H9 (cell line): ENCODE data around the gene NANOG. TPM values are rescaled to one million over a fixed set of nuclear protein-coding genes. Genes with fewer than 3 reads are reported as not detected.

Experiments used
- DNase-seq: peaks from one replicate; pipeline ENCODE4 v3.0.0-alpha.2; 2017
- H2AFZ ChIP-seq: one replicate; pipeline ENCODE4 v1.6.1; 2013; ENCODE audit warnings: mild to moderate bottlenecking, low read length, control low read depth, moderate library complexity
- H2AK5ac ChIP-seq: 2 replicates; pipeline ENCODE4 v1.6.1; 2013; ENCODE audit warnings: low read length, control low read depth, mixed read lengths; ENCODE audit not compliant: insufficient read length
- H2BK120ac ChIP-seq: one replicate; pipeline ENCODE4 v1.6.1; 2013; ENCODE audit warnings: low read depth, mild to moderate bottlenecking, low read length, control low read depth, inconsistent platforms; ENCODE audit not compliant: poor library complexity, severe bottlenecking
- H2BK12ac ChIP-seq: 2 replicates; pipeline ENCODE4 v1.6.1; 2013; ENCODE audit warnings: low read length, control low read depth, mixed read lengths, low read depth; ENCODE audit not compliant: insufficient read length
- H2BK15ac ChIP-seq: 2 replicates; pipeline ENCODE4 v1.6.1; 2013; ENCODE audit warnings: low read depth, low read length, control low read depth
- H2BK20ac ChIP-seq: one replicate; pipeline ENCODE4 v1.6.1; 2013; ENCODE audit warnings: low read depth, mild to moderate bottlenecking, low read length, control low read depth, inconsistent platforms; ENCODE audit not compliant: poor library complexity, severe bottlenecking
- H2BK5ac ChIP-seq: 2 replicates; pipeline ENCODE4 v1.6.1; 2013; ENCODE audit warnings: low read length, control low read depth, mixed read lengths; ENCODE audit not compliant: insufficient read length
- H3K14ac ChIP-seq: 2 replicates; pipeline ENCODE4 v1.6.1; 2013; ENCODE audit warnings: low read length, control low read depth; ENCODE audit not compliant: insufficient read depth
- H3K18ac ChIP-seq: 2 replicates; pipeline ENCODE4 v1.6.1; 2013; ENCODE audit warnings: low read depth, mild to moderate bottlenecking, mixed read lengths, low read length, control low read depth; ENCODE audit not compliant: insufficient read length
- H3K23ac ChIP-seq: 2 replicates; pipeline ENCODE4 v1.6.1; 2013; ENCODE audit warnings: low read length, control low read depth, mixed read lengths, low read depth; ENCODE audit not compliant: insufficient read length
- H3K23me2 ChIP-seq: 2 replicates; pipeline ENCODE4 v1.6.1; 2013; ENCODE audit warnings: low read depth, mild to moderate bottlenecking, mixed read lengths, low read length, control low read depth; ENCODE audit not compliant: insufficient read length, poor library complexity, severe bottlenecking
- H3K27ac ChIP-seq: 2 replicates; pipeline ENCODE4 v1.5.1; 2013; ENCODE audit warnings: low read length, control low read depth, mixed read lengths, low read depth; ENCODE audit not compliant: insufficient read length
- H3K27me3 ChIP-seq: 2 replicates; pipeline ENCODE4 v1.6.1; 2013; ENCODE audit warnings: low read length, control low read depth, inconsistent platforms; ENCODE audit not compliant: insufficient read depth
- H3K4ac ChIP-seq: 2 replicates; pipeline ENCODE4 v1.6.1; 2013; ENCODE audit warnings: low read depth, mild to moderate bottlenecking, control low read depth, inconsistent platforms, low read length, moderate library complexity
- H3K4me1 ChIP-seq: 2 replicates; pipeline ENCODE4 v1.6.1; 2013; ENCODE audit warnings: low read length, control low read depth, inconsistent platforms; ENCODE audit not compliant: insufficient read depth
- H3K4me2 ChIP-seq: 2 replicates; pipeline ENCODE4 v1.6.1; 2013; ENCODE audit warnings: low read length, control low read depth, mixed read lengths; ENCODE audit not compliant: insufficient read length, insufficient read depth
- H3K56ac ChIP-seq: 2 replicates; pipeline ENCODE4 v1.6.1; 2013; ENCODE audit warnings: low read depth, mild to moderate bottlenecking, mixed read lengths, low read length, control low read depth; ENCODE audit not compliant: insufficient read length
- H3K79me1 ChIP-seq: 2 replicates; pipeline ENCODE4 v1.6.1; 2013; ENCODE audit warnings: low read depth, mild to moderate bottlenecking, moderate library complexity, low read length, control low read depth, inconsistent platforms; ENCODE audit not compliant: insufficient read depth, poor library complexity, severe bottlenecking
- H3K79me2 ChIP-seq: 2 replicates; pipeline ENCODE4 v1.6.1; 2013; ENCODE audit warnings: low read length, control low read depth, inconsistent platforms; ENCODE audit not compliant: insufficient read depth
- H3K9ac ChIP-seq: 2 replicates; pipeline ENCODE4 v1.6.1; 2013; ENCODE audit warnings: low read length, control low read depth, mixed read lengths; ENCODE audit not compliant: insufficient read length; ENCODE audit errors: extremely low read depth
- H3K9me3 ChIP-seq: one replicate; pipeline ENCODE4 v1.6.1; 2013; ENCODE audit warnings: low read depth, low read length, inconsistent platforms; ENCODE audit not compliant: control insufficient read depth
- H3T11ph ChIP-seq: one replicate; pipeline ENCODE4 v1.6.1; 2013; ENCODE audit warnings: mild to moderate bottlenecking, low read length, control low read depth, inconsistent platforms
- H4K20me1 ChIP-seq: one replicate; pipeline ENCODE4 v1.6.1; 2013; ENCODE audit not compliant: control insufficient read depth, insufficient read length, insufficient read depth
- H4K5ac ChIP-seq: 2 replicates; pipeline ENCODE4 v1.6.1; 2013; ENCODE audit warnings: low read depth, mild to moderate bottlenecking, mixed read lengths, low read length, control low read depth; ENCODE audit not compliant: insufficient read length
- H4K8ac ChIP-seq: replicated peaks from 2 replicates; pipeline ENCODE4 v1.6.1; 2013; ENCODE audit warnings: low read length, control low read depth, mixed read lengths, low read depth; ENCODE audit not compliant: insufficient read length
- H4K91ac ChIP-seq: 2 replicates; pipeline ENCODE4 v1.6.1; 2013; ENCODE audit warnings: low read depth, mild to moderate bottlenecking, moderate library complexity, mixed read lengths, low read length, control low read depth; ENCODE audit not compliant: insufficient read length
- H3K27ac Mint-ChIP-seq, 3 experiments: 2 replicates in 2 of 3; 3 replicates in 1 of 3; pipeline ENCODE4 v1.8.0; 2020 to 2021; ENCODE audit warnings: mixed read lengths in 3 of 3, mild to moderate bottlenecking in 1 of 3, moderate library complexity in 1 of 3
- H3K27me3 Mint-ChIP-seq: 2 replicates; pipeline ENCODE4 v1.8.0; 2021; ENCODE audit warnings: low read depth, mild to moderate bottlenecking, moderate library complexity, mixed read lengths
- H3K36me3 Mint-ChIP-seq, 3 experiments: 2 replicates in 2 of 3; 3 replicates in 1 of 3; pipeline ENCODE4 v1.8.0; 2020 to 2021; ENCODE audit warnings: low read depth in 3 of 3, mixed read lengths in 3 of 3; ENCODE audit not compliant: insufficient read depth in 1 of 3
- H3K4me1 Mint-ChIP-seq, 2 experiments: 2 replicates each; pipeline ENCODE4 v1.8.0; 2020; ENCODE audit warnings: mixed read lengths in 2 of 2
- H3K4me3 Mint-ChIP-seq, 2 experiments: 2 replicates in 1 of 2; 3 replicates in 1 of 2; pipeline ENCODE4 v1.8.0; 2020 to 2021; ENCODE audit warnings: mild to moderate bottlenecking in 2 of 2, mixed read lengths in 2 of 2, moderate library complexity in 1 of 2
- H3K9me3 Mint-ChIP-seq, 2 experiments: 2 replicates in 1 of 2; 3 replicates in 1 of 2; pipeline ENCODE4 v1.8.0; 2020; ENCODE audit warnings: mild to moderate bottlenecking in 2 of 2, mixed read lengths in 2 of 2, moderate library complexity in 1 of 2
- WGBS: extraction: QIAGEN DNeasy Blood & Tissue Kit; methylation state at CpG from one replicate; pipeline ENCODE4 v1.1.7; 2013; ENCODE audit warnings: missing lambda C conversion rate, low lambda C conversion rate, mixed read lengths; ENCODE audit not compliant: insufficient read length; ENCODE audit errors: extremely low coverage; 5-methylcytosine and 5-hydroxymethylcytosine counted together
- total RNA-seq: library from RNA; stranded (reverse); gene quantifications from 2 replicates; pipeline ENCODE4 v1.2.1, GENCODE V29; 2021
- TF ChIP-seq, protein P1 (sequence below): fragments of 200-600 bp; sonication (generic); conservative IDR thresholded peaks from 3 replicates; pipeline ENCODE4 v1.8.0; 2021; ENCODE audit warnings: antibody characterized with exemption, mild to moderate bottlenecking

The NANOG gene
- total RNA-seq, 1 experiment from 2014 or later, result 199 TPM

DNA sequence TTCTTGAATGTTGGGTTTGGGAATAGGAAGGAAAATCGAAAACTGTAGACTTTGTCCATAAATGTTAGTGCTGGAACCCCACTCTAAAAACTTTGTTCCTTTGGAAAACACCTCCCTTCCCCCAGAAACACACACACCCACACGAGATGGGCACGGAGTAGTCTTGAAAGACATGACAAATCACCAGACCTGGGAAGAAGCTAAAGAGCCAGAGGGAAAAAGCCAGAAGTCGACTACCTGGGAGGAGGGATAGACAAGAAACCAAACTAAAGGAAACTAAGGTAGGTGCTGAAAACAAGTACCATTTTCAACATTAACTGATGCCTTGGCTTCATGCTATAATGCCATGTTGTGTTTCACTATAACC is 925 bp upstream of the NANOG start:
- Histone ChIP-seq H3K9ac (peak overlapping the region; percentile 60), H3K4me2 (peak overlapping the region; percentile 41)
- H3K27ac Mint-ChIP-seq, result peak overlapping the region; percentile 80 to 99 (median 99)

More for the DNA sequence above, 925 bp upstream of the NANOG start:
- H3K23me2 ChIP-seq, result peaks cover 8% of the 10 kb centered on the region
- no peak overlapping the region for H2BK120ac ChIP-seq
- no peaks in the 10 kb centered on the region; the same call in 1 of the 2 replicates for H3K4me1 ChIP-seq
- H2BK20ac ChIP-seq, result no peak overlapping the region
- no peak overlapping the region for H2AFZ ChIP-seq
- peaks cover 55 to 75% of the 10 kb centered on the region in 2 experiments for H3K4me1 Mint-ChIP-seq
- H3K36me3 Mint-ChIP-seq, result peaks cover 16 to 34% (median 29%) of the 10 kb centered on the region in 3 experiments
- peak overlapping the region; percentile 89 to 97 for H3K4me3 Mint-ChIP-seq
- H2BK5ac ChIP-seq, result peak overlapping the region; percentile 60
- TF ChIP-seq, protein P1, sequence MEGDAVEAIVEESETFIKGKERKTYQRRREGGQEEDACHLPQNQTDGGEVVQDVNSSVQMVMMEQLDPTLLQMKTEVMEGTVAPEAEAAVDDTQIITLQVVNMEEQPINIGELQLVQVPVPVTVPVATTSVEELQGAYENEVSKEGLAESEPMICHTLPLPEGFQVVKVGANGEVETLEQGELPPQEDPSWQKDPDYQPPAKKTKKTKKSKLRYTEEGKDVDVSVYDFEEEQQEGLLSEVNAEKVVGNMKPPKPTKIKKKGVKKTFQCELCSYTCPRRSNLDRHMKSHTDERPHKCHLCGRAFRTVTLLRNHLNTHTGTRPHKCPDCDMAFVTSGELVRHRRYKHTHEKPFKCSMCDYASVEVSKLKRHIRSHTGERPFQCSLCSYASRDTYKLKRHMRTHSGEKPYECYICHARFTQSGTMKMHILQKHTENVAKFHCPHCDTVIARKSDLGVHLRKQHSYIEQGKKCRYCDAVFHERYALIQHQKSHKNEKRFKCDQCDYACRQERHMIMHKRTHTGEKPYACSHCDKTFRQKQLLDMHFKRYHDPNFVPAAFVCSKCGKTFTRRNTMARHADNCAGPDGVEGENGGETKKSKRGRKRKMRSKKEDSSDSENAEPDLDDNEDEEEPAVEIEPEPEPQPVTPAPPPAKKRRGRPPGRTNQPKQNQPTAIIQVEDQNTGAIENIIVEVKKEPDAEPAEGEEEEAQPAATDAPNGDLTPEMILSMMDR, result no peak
- peaks cover 3% of the 10 kb centered on the region for H4K20me1 ChIP-seq
- no peak overlapping the region for H4K91ac ChIP-seq
- H3T11ph ChIP-seq, result peak overlapping the region; percentile 13
- H3K9me3 ChIP-seq, result no peaks in the 10 kb centered on the region
- H3K18ac ChIP-seq, result peak overlapping the region; percentile 42
- H3K14ac ChIP-seq, result no peak overlapping the region; the same call in 1 of the 2 replicates
- H2AK5ac ChIP-seq, result peak overlapping the region; percentile 59
- no peak overlapping the region for H3K56ac ChIP-seq
- peak overlapping the region; percentile 33 for H4K5ac ChIP-seq
- no peaks in the 10 kb centered on the region for H3K9me3 Mint-ChIP-seq
- H3K27me3 Mint-ChIP-seq, result no peaks in the 10 kb centered on the region
- H3K27ac ChIP-seq, result peak overlapping the region; percentile 21
- 0 out of 2 replicates have a peak overlapping the region, but pooled peaks have one; percentile 38 for H2BK15ac ChIP-seq
- no peak overlapping the region for H3K23ac ChIP-seq
- no peak overlapping the region; the same call in 1 of the 2 replicates for H3K4ac ChIP-seq
- no peaks in the 10 kb centered on the region for H3K27me3 ChIP-seq
- H3K79me2 ChIP-seq, result peaks cover 26% of the 10 kb centered on the region; the same call in 1 of the 2 replicates
- no peaks in the 10 kb centered on the region for H3K79me1 ChIP-seq
- no CpG with 5 or more reads among the region's 4 CpGs for WGBS
- no peak for DNase-seq
- H4K8ac ChIP-seq, result no peak overlapping the region
- H2BK12ac ChIP-seq, result no peak overlapping the region
